GM18511 (cell line): ENCODE measurements around the gene PBLD.

ENCODE experiments used
- ATAC-seq: cut with Tn5 transposase; IDR thresholded peaks from one replicate; pipeline ENCODE4 v1.9.1; 2021; ENCODE audit warnings: mild to moderate bottlenecking, moderate library complexity; ENCODE audit not compliant: unreplicated experiment

The PBLD gene

DNA sequence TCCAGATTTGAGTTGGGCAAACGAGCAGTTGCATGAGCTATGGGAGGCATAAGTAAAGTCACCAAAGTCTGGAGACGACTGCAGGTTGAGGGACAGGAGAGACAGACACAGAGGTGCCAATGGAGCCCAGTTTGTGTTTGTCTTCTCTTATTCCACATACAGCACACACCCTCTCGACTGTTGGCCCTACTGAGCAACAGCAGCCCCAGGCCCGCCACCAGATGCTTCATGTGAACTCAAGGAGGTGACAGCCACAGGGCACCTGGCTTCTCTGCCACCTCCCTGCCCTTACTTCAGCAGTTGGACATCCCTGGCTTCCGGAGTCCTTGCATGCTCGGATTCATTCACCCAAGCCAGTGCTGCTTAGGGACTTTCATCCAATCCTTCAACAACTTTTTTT is 94.4 kb downstream of the PBLD start:
- ATAC-seq = no peak

DNA sequence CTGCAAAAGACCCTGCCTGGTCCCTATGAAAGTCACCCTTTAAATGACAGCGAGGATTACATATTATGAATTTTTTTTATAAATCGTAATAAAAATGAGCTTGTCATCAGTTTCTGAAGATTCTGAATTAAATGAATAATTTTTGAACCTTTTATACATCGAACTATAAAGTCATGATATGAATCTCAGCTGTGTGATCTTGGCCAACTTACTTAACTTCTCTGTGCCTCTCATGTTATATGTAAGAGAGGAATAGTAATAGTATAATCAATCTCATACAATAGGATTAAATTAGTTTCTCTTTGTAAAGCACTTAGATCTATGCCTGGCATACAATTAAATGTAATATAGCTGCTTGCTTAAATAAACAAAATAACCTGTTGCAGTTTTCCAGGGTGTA is 95.6 kb downstream of the PBLD start:
- no peak for ATAC-seq

- ATAC-seq = no peak
These were observed 97.1 kb downstream of the PBLD start for GRCh38 chr10:68235581-68235980.

DNA sequence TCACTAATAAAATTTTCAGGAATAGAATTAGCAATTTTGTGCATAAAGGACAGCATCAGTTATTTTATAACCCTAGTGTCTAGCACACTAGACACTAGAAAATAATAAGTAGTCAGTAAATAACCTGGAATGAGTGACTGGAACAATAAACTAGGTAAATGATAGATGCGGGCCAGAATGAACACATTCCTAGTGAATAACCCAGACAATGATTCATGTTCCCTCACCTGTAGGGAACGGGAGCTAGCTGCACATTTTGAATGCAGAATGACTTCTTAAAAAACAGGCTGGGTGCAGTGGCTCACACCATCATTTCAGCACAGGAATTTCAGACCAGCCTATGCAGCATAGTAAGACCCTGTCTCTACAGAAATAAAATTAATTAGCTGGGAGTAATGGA is 97.6 kb downstream of the PBLD start:
- ATAC-seq = no peak

DNA sequence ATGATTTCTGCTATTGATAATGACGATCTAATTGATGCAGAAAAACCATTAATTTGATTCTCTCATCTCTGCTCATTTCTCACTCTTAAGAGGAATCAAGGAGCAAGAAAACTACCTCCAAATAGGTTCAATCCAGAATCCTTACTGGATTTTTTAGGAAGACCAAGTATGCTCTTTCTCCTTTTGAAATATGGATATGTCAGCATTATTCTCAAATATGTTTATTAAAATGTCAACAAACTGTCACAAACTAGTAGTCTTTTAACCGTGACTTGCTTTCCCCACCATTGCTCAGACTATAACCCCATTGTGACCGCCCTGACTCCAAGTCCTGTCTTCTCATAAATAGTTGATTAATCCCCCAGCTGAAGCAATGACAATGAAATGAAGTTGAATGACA is 99.7 kb downstream of the PBLD start:
- ATAC-seq = no peak
